Body of pancreas (tissue), 4 donors: ENCODE measurements around the gene CAMK2G.

Experiments
- CTCF ChIP-seq, 7 experiments: fragments of 450-650 bp in 4 of 7; fragments of 200-600 bp in 3 of 7; sonication (generic) in 3 of 7; IDR thresholded peaks; one replicate each; pipeline ENCODE4 v1.5.1; 2016 to 2019; ENCODE audit warnings: antibody characterized with exemption in 7 of 7
- POLR2A ChIP-seq, 3 donors: fragments of 450-650 bp; IDR thresholded peaks; one replicate each; pipeline ENCODE4 v1.6.1; 2016; ENCODE audit warnings: antibody characterized with exemption in 3 of 3, mild to moderate bottlenecking in 2 of 3

- peak in 3 of 7 experiments; percentile 1 to 17 (median 11) for TF ChIP-seq CTCF (IDR thresholded peaks at IDR 0.05)
- no peak for TF ChIP-seq POLR2A (IDR thresholded peaks at IDR 0.05)
Observed at GRCh38 chr10:73887294-73888039, 13.1 kb upstream of the CAMK2G start.
